HG03354 (cell line): Measurements from ENCODE around the gene GGACT.
"Not testable (repeated sequence)": the region's sequence is repeated elsewhere in the genome, so short reads cannot be mapped to it uniquely, and the experiment has no call there.

Source experiments
- ATAC-seq: cut with Tn5 transposase; IDR thresholded peaks from one replicate; pipeline ENCODE4 v1.9.1; 2021; ENCODE audit warnings: mild to moderate bottlenecking; ENCODE audit not compliant: unreplicated experiment, poor library complexity, severe bottlenecking

GGACT gene

GRCh38 chr13:100588331-100589177, at the start of gene GGACT:
GGACT (minus strand) TSS chr13:100588789; CDS start chr13:100532591, 56,198 bp downstream.
- ATAC-seq, result peak; percentile 98

DNA sequence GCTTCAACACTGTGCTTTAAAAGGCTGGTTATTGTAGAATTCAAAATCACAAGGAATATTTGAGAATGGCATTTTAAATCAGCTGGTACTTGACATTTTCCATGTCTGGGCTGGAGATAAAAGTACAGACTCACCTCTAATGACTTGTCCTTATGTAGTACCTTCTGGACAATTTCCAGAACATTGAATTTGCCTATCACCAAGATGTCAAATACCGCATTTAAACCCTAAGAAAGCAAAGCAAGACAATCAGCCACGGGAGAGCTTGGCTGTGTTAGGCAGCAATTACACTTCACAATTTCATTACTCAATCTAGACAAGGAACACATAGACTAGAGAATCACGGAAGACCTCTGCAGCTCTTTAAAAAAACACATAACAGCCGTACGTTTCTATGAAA, 49.2 kb upstream of the GGACT start:
- no peak for ATAC-seq

GRCh38 chr13:100637380-100637779, 48.8 kb upstream of the GGACT start:
- ATAC-seq, result no peak

DNA sequence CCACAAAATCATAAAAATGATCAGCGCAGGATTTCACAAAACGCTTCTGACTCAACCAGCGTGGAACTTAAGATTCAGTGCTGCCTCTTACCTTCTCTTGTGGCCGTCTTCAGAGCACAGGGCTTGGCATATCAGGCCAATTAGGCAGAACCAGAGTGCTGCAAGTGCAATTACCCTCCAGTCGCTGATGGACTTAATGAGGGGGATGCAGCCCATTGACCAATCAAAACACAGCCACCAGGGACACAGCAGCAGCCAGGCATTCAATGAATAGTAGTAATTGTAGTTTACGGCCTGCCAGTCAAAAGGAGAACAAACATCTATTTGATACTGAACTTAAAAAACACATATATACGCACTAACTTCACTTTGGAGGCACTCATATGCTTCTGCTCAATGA, 47.9 kb upstream of the GGACT start:
- no peak for ATAC-seq

- no peak for ATAC-seq
These were observed 47.4 kb upstream of the GGACT start for GRCh38 chr13:100636004-100636403.

- ATAC-seq, result no peak
These were observed 46.1 kb upstream of the GGACT start for GRCh38 chr13:100634696-100635095.

DNA sequence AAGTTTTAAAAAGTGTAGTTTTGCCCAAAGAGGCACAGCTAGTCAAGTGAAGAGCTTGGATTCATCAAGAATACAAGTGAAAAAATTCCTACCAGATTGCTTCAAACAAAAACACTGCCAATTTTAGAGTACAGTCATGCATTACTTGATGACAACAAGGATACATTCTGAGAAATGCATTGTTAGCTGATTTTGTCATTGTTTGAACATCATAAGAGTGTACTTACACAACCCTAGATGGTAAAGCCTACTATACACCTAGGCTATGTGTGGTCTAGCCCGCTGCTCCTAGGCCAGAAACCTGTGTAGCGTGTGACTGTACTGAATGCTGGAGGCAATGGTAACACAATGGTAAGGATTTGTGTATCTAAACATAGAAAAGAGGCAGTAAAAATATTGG, 44.9 kb upstream of the GGACT start:
- no peak for ATAC-seq

GRCh38 chr13:100630555-100630954, 42.0 kb upstream of the GGACT start:
- no peak for ATAC-seq

DNA sequence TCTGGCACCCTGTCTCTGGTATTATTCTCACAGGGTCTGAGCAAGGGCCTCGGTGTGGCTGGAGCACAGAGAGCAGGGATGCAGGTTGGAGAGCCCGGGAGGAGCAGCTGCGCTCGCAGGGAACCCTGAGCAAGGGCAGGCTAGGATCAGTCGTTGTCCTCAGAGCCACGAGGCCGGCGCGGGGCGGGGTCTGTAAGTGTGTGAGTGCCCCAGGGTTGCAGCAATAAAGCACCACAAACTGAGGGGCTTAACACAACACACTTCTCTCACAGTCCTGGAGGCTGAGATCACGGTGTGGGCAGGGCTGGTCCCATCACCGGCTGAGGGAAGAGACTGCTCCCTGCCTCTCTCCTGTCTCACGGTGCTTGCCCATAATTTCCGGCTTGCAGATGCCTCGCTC, 38.5 kb upstream of the GGACT start:
- no peak for ATAC-seq

DNA sequence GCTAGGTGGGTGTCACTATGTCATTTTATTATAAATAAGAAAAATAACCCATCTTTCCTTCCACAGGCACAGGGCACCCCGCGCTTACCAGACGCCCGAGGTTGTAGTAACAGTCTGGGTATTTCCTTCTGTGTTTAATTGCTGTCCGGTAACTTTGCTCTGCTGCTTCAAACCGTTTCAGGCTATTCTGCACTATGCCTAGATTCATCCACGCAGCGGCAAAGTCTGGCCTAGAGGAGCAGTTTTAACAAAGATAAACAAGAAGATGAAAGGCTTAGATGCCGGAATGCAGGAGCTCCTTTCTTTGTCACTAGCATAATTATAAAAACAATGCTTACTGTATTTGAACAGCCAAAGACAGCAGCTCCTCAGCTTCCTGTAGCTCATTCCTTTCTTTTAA, 36.9 kb upstream of the GGACT start:
- no peak for ATAC-seq

- ATAC-seq, result no peak
These were observed 32.2 kb upstream of the GGACT start for GRCh38 chr13:100620792-100621191.

DNA sequence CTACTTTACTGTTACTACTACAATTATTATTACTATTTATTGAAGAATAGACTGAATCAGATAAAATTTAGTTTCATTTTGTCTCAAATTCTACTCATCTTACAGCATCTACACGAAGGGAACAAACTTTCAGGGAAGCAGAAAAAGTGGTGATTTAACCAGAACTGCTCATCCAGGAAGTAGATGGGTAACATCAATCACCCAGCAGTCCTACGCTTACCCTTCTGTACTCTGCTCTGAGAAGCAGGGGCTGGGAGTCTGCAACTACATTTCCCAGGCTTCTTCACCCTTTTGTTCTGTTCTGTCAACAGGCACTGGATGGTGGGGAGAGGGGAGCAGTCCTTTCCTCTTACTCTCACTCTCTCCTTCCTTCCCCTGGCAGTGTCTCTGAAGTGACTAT, 31.4 kb upstream of the GGACT start:
- no peak for ATAC-seq

GRCh38 chr13:100618897-100619296, 30.3 kb upstream of the GGACT start:
- ATAC-seq, result not testable (repeated sequence)

DNA sequence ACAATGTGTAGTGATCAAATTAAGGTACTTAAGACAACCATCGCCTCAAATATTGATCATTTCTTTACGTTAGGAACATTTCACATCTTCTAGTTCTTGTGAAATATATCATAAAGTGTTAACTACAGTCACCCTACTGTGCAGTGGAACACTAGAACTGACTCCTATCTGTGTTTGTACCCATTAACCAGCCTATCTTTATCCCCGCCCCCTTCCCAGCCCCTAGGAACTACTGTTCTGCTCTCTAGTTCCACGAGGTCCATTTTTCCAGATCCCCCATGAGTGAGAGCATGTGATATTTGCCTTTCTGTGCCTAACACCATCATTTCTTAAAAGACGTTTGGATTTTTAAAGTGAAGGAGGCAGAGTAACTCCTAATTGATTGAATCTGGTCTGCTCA, 24.4 kb upstream of the GGACT start:
- no peak for ATAC-seq

GRCh38 chr13:100611678-100612492, 23.3 kb upstream of the GGACT start:
- no peak for ATAC-seq

GRCh38 chr13:100610391-100611347, 22.1 kb upstream of the GGACT start:
- peak; percentile 38 for ATAC-seq

- ATAC-seq, result peak; percentile 87
These were observed 20.3 kb upstream of the GGACT start for GRCh38 chr13:100608906-100609305.

GRCh38 chr13:100608489-100608888, 19.9 kb upstream of the GGACT start:
- ATAC-seq, result no peak

GRCh38 chr13:100604918-100605710, 16.5 kb upstream of the GGACT start:
- ATAC-seq, result no peak
